HG02763 (cell line): ENCODE data around the gene LRP2.

Source experiments
- ATAC-seq: cut with Tn5 transposase; IDR thresholded peaks from one replicate; pipeline ENCODE4 v1.9.1; 2021; ENCODE audit warnings: mild to moderate bottlenecking, moderate library complexity; ENCODE audit not compliant: unreplicated experiment

The LRP2 gene

GRCh38 chr2:169247211-169247610 lies 115.1 kb downstream of the LRP2 start:
- ATAC-seq: no peak

- no peak for ATAC-seq
Measured at GRCh38 chr2:169240405-169240804, 121.9 kb downstream of the LRP2 start.

DNA sequence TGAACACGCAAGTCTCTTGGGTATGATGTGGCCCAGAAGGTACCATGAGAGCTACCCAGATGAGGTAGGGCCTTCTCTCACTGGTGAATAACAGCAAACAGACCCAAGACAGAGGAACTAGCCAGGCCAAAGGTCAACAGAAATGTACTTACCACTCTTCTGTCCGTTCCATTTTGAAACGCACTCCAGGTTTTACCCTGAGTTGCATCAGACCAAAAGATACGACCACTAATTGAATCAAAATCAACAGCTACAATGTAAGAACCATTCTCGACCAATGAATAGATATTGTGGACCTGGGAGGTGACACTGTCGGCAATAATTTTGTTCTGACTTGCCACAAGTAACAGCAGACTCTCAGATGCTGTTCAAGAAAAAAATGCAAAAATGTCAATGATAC lies 124.4 kb downstream of the LRP2 start:
- ATAC-seq: no peak

DNA sequence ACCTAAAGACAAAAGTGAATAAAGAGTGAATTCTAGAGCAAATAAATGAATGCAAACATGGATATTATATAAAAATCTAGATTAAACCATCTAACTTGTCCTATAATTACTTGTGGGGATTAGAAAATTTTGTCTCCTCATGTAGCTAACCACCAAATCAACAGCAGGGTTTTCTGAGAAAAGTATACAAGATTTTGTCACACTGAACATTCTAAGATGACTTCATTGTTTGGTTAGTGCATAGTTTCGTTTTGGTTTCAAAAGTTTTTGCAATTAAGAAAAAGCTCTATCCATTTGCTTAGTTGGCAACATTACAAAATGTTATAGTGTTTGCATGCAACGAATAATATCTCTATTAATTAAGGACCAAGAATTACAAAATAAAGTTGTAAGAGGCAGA lies 125.0 kb downstream of the LRP2 start:
- no peak for ATAC-seq

- ATAC-seq: no peak
Measured at GRCh38 chr2:169232551-169233154, 129.7 kb downstream of the LRP2 start.

- ATAC-seq: no peak
Measured at GRCh38 chr2:169230204-169230603, 132.1 kb downstream of the LRP2 start.

GRCh38 chr2:169229590-169229989 lies 132.7 kb downstream of the LRP2 start:
- no peak for ATAC-seq

- ATAC-seq: no peak
Measured at GRCh38 chr2:169225906-169226305, 136.4 kb downstream of the LRP2 start.

GRCh38 chr2:169225233-169225750 lies 137.0 kb downstream of the LRP2 start:
- ATAC-seq: no peak

DNA sequence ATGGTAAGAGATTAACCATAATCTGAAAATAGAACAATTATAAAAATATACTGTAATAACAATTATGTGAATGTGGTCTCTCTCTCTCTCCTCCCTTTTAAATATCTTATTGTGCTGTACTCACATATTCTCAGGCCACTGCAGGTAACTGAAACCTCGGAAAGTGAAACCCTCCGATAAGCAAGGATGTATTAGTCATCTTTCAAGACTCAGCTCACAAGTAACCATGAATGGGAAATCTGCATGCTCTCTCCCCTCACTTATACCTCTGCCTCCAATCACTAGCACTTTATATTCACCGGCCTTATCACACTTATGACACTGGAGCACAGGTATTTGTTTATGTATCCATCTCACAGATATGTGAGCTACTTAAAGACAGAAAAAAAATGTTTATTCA lies 139.7 kb downstream of the LRP2 start:
- no peak for ATAC-seq

DNA sequence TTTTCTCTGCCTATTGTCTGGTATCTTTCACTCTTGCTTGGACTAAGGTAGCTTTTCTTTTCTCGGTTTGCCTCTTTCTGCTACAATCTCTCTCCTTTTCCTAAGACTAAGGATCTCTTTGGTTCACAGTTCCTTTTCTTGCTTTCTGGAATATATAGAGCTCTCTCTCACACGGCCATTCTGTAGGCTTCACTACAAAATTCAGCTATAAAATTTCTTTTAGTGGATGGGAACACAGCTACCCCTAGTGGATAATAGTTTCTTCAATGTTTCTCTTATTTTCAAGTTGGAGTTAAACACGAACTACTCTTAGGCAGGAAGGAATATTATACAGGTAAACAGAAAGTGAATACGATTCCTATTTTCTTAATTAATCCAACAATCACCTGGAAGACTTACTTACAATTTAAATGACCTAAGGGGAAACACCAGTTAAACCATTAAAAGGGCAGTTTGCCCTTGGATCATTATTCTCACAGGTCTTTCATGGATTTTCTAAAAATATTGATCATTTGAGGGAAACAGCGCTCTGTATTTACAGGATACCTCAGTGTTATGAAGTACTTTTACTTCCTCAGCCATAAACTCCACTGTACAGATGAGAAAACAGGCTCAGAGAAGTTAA lies 140.5 kb downstream of the LRP2 start:
- ATAC-seq: no peak

DNA sequence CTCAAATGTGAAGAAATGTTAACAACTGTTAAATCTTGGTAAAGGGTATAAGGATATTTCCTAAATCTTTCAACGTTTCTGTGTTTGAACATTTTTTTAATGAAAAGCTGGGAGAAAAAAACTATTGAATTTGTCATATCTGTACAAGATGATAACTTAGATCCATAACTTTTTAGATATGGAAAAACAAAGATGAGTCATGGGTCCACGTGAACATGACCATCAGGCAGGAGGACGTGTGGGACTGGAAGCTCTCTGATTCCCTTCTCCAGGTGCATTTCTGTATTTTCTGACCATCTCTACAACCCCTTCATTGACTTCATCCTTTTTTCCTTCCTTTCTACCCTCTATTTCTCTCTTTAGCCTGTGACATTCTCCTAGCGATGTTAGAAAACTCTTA lies 151.4 kb downstream of the LRP2 start:
- ATAC-seq: no peak

DNA sequence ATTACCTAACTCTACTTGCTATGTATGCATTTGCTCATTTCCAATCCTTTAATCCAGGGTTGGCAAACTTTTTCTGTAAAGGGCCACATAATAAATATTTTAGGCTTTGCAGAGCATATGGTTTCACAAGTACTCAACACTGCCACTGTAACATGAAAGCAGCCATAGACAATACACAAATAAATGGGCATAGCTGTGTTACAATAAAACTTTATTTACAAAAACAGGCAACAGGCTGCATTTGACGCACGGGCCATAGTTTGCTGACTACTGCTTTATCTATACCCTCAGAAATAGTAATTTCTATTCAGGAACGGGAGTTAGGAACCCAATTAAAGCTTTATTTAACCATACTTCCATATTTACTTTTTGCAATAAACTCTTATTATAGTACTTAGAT lies 154.3 kb downstream of the LRP2 start:
- ATAC-seq: no peak

DNA sequence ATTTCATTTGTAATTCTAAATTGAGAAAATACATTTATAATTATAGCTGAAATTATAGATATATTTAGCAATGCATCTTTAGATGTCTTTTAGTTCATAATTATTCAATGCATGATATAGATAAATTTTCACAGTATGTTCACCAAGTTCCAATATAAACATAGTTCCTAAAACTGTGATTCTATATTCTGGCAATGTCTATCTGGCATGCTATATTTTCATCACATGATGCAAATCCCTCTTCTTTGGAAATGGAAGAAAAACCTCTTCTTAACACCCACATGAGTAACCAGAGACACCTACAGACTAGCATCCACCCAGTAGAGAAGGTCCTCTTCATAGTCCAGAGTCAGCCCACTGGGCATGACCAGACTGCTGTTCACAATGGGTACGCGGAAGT lies 157.2 kb downstream of the LRP2 start:
- no peak for ATAC-seq

- no peak for ATAC-seq
Measured at GRCh38 chr2:169203952-169204351, 158.4 kb downstream of the LRP2 start.

- no peak for ATAC-seq
Measured at GRCh38 chr2:169200756-169201155, 161.6 kb downstream of the LRP2 start.

DNA sequence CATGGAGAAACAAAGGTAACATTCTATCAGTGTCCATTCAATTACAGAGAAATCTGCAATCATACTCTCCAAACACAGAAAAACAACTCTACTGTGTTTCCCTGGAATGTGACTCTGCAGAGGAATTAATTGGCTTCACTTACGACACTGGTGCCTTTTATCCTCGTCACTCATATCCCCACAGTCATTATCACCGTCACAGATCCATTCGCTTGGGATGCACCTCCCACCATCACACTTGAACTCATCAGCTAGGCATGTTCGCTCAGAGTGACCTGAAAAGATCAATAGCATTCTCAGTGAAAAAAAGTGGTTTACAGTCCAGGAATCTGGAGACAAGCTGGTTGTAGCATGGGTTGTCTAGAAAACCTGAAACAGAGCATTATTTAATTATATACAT lies 168.7 kb downstream of the LRP2 start:
- ATAC-seq: no peak

GRCh38 chr2:169190197-169190775 lies 172.0 kb downstream of the LRP2 start:
- no peak for ATAC-seq

GRCh38 chr2:169189132-169189531 lies 173.2 kb downstream of the LRP2 start:
- ATAC-seq: no peak

- no peak for ATAC-seq
Measured at GRCh38 chr2:169185711-169186110, 176.6 kb downstream of the LRP2 start.

GRCh38 chr2:169184074-169184473 lies 178.3 kb downstream of the LRP2 start:
- ATAC-seq: no peak

DNA sequence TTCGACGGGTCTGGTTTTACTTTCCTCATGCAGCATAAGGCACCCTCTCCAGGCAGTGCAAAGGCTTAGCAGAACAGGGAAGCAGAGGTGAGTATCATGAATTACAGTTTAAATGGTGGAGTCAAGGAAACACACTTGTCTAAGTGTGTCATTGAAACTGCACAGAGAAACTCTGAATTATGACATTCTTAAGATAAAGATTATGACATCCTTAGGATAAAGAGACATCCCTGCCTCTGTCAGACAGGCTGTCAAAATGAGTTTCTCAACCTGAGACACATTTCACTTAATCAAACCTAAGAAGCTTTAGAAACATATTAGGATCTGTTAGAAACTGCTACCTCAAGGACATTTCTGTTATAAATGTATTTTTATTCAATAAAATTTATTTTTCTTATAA lies 179.8 kb downstream of the LRP2 start:
- ATAC-seq: no peak
